GM19467 (cell line): ENCODE data around the gene NUMA1.

Source experiments
- ATAC-seq: cut with Tn5 transposase; IDR thresholded peaks from one replicate; pipeline ENCODE4 v1.9.1; 2021; ENCODE audit warnings: mild to moderate bottlenecking, moderate library complexity; ENCODE audit not compliant: unreplicated experiment

Gene NUMA1

GRCh38 chr11:72066855-72067254, 13.5 kb downstream of the NUMA1 start:
- ATAC-seq: no peak

DNA sequence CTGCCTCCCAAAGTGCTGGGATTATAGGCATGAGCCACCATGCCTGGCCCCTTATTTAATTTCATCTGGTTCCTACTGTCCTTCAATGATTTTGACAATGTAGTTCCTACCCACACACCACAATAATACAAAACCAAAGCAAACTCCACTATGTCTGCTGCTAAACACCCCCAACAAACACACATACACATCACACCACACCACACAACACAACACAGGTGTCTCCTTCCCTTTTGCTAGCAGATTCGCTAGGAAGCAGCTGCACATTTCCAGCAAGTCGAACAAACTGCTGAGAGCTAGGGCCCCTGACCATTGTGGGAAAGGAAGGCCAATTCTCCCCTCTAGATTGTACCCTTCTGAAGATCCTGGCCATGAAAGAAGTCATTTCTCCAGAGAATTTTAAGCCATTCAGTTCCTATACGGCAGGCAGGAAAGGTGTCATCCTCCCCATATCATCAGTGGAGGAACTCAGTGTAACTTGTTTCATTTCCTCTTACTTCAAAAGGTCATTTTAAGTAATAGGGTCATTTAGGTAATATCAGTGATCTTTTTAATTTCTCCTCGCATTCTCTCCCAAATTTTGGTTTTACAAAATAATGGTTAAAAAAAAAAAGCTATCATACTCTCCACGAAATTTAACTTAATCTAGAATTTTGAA, 18.5 kb downstream of the NUMA1 start:
- ATAC-seq: no peak

DNA sequence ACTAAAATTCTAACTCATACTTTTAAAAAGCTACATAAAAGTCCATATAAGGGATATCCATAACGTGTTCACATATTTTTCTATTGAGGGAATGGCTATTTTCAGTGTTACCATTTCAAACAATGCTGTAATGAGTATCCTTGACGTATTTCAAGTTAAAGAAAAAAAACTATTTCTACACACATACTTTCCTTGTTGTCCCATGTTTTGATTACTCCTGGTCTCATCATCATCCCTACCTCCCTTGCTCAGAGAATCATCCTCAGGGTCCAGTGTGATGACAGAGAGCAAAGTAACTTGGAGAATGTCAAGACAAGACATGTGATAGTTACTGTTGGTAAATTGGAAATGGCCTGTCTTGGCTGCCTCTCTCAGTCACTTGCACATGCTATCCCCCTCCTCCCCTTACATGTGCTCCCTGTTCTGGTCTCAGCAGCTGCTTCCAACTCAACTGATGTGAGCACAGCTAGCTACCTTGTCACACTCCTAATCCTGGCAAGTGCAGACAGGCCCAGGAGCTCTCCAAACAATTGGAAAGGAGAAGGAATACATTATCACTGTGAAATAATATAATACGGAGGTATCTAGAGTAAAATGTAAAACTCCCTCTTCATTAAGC, 21.8 kb downstream of the NUMA1 start:
- ATAC-seq: no peak

GRCh38 chr11:72048766-72049460, 31.4 kb downstream of the NUMA1 start:
- ATAC-seq: no peak

GRCh38 chr11:72045849-72046248, 34.5 kb downstream of the NUMA1 start:
- ATAC-seq: no peak

DNA sequence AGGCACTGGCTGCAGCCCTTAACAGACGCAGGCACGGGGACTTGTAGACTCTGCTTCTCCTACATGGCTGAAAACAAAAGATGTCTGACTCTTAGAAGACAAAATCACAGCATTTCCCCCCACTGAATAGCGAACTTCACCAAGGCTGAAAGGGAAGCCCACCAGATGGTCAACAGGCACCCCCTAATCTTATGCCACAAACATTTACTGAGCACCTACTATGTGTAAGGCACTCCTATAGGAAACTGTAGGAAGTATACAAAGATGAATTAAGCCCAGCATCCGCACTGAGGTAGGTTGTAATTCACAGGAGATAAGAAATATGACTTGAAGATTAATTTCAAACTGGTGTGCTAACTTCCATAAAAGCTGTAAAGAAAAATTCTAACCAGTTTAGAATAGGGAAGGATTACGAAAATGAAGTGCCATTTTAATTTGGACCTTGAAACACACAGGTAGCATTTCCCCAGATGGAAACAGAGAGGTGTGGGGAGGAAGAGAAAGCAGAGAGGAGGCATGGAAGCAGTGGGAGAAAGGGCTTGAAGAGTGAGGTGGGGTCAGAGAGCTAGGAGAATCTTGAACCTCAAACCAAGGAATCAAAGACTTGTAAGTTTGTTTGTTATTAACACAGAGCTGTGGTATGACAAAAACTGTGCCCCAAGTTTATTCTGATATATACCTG, 38.1 kb downstream of the NUMA1 start:
- no peak for ATAC-seq

GRCh38 chr11:72041364-72042063, 38.8 kb downstream of the NUMA1 start:
- no peak for ATAC-seq

DNA sequence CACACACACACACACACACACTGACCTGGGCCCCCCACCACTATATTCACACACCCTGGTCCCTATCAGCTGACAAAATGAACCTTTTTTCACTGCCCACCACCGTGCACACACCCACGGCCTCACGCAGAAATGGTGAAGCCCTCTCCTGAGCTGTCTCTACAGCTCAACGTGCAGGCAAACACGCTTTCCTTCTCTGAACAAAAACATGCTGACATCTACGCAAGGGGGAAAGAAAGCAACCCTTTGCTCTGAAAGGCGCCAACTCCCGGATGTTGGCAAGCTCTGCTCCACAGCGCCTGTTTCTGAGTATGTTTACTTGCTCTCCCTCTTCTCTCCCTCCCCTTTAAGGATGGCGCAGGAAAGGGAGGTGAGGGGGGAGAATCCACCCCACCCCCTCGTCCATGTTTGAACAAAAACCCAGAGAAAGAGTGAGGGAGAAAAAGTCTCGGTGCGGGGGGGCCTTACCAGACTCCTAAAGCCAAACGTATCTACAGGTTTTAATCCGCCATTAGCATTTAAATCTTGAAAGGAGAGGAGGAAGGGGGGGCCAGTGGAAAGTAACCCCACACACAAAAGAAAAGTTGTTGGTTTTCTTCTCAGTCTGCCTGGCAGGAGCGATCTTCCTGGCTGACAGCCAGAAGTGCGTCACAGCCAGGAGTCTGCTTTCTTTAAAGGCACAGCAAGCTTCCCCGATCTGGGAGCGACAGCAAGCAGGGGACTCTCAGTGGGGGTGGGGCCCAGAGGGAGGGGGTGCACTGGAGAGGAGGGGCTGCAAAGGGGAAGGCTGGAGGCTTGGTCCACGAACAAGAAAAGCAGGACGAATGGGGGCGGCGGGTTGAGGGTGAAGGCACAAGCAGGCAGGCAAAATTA, 39.6 kb downstream of the NUMA1 start:
- ATAC-seq: no peak

DNA sequence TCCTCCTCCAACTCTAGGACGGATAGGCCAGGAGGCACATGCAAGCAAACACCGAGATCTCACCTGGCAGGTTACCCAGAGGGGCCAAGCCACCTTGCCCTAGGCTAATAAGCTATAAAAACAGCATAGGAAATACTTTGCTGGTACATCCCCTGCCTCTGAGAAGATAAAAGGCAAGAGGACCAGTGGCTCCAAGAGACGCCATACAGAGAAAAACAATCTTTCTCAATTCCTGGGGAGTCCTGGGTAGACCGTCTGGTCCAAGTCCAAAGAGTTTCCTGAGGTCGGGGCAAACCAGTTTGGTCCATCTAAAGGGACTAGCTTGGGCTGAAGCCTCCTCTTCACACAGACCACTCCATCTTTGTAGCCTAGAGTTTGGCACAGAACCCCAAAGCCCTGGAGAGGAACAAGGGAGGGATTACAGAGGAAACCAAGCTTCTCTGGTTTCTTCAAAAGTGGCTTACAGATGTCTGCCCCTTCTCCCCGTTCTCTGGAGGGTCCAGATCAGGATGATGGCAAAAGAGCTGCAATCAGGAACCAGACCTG, 40.4 kb downstream of the NUMA1 start:
- ATAC-seq: no peak

DNA sequence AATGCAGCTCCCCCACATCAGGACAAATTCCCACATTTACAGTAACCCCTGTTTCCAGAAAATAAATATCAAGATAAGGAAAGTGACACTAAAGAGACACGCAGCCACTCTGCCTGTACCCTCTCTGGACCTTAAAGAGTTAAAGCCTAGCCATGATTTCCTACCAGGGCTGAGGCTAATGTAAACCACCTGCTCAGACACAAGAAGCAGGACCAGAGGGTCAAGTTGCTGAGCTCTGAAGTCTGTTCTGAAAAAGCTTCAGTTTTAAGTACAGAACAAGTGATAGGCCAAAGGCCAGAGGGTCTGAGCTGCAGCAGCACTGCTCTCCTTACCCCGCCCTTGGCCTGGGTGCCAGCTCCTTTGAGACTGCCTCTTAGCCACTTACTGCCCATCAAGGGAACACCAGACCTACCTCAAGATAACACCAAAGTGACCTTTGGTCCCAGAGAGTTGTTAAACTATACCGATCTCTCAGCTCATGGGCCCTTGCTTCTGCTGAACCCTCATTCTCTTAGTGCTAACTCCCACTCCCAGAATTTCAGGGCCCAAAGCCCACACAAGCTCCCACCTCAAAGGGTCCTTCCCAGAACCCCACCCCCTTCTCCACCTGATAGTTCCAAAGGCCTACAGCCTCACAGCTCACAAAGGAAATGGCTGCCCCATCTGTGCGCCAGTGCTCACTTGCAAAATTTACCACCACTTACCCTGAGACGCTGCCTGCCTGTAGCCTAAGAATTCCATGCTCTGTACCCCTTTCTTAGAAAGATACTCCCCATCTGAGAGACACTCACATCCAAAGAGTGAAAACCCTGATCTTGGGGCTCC, 41.1 kb downstream of the NUMA1 start:
- no peak for ATAC-seq

DNA sequence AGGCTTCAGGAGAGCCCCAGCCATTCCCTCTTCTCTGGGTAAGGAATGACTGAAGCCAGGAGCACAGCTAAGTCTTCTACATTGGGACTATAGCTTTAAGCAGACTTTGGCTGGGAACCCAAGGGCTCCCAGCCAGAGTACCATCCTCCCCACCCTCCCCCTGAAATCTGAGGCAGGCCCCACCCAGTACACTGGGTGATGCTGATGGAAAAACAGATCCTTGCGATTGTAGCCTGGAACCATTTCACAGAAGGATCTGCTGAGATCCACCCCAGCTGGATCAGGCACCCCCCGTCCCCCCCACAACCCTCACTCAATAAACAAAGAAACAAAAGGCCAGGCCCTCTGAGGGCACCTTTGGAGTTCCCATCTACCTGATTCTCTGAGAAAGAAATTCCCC, 41.9 kb downstream of the NUMA1 start:
- ATAC-seq: no peak

DNA sequence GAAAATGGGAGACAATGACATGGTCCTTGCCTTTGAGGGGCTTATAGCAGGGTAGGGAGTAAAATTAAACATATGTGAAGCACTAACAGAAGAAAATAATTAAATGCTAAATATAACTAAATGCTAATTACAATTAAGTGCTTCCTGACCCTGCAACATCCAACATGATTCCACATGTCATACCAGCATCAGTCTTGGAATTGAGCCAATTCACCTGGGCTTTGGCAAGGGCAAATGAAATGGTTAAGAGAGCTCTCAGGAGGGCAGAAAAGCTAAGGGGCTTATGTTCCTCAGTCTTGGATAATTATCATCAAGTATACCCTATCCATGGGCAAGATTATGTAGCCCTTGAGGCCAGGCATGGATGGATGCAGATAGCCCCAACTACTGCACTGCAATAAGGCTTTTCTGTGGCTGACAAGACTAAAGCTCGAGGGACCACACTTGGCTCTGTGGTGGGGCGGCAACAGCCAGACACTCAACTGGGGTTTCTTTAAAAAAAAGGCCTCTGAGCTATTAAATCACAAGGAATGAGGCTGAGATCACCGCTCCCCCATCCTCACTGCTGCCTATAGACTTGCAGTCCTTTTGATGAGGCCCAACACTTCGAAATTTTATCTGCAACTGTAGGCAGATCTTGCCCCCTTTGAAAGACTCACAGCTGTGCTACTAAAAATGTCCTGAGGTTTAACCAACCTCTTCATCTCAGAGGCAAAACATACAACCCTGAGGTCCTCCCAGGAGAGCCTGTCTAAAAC, 42.6 kb downstream of the NUMA1 start:
- ATAC-seq: no peak

- no peak for ATAC-seq
Measured at GRCh38 chr11:72036687-72037086, 43.7 kb downstream of the NUMA1 start.

GRCh38 chr11:72030472-72031045, 49.8 kb downstream of the NUMA1 start:
- no peak for ATAC-seq

DNA sequence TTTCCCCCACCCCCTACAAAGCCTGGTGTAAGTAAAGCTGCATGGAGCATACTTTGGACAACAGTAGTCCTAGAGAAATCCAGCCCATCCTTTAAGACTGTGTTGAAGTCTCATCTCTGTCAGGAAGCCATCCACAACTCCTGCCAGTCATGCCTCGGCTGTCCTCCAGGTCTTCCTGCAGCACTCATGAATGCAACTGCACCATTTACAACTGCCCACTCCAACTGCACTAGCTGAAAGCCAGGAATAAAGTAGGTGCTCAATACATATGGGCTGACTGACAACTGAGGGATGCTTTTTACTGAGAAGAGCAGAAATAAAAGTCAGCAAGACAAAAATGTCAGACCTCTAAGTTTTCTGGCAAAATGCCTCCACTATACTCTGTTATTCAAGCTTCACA, 54.3 kb downstream of the NUMA1 start:
- ATAC-seq: no peak

- no peak for ATAC-seq
Measured at GRCh38 chr11:72024069-72024754, 56.1 kb downstream of the NUMA1 start.

DNA sequence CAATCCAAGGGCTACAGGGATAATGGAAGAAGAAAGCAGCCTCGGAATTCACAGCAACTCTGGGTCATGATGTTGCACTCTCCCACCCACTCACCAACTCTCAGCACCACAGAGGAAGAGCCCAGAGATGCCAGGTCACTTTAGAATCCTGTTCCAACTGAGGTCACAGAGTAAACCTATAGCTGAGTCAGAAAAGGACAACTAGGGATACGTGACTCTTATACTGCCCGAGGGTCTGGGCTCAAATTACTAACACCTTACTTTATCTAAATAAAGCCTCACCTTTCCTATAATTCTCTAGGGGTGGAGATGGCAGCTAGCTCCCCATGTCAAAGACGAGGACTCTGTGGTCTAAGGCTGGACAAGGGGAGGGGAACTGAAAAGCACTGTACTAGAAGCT, 57.0 kb downstream of the NUMA1 start:
- ATAC-seq: no peak
